Neuronal stem cell (in vitro differentiated cells): ENCODE data around the gene COL1A1.
A peak's percentile ranks its signal among the peaks of the same experiment; 100 is the strongest.

Source experiments
- DNase-seq: peaks from one replicate; pipeline ENCODE4 v3.0.0-alpha.2; 2013; ENCODE audit warnings: low spot score
- H2AFZ ChIP-seq: one replicate; pipeline ENCODE4 v1.6.1; 2013; ENCODE audit warnings: mild to moderate bottlenecking, low read length, inconsistent platforms
- H2AK5ac ChIP-seq: 2 replicates; pipeline ENCODE4 v1.6.1; 2013; ENCODE audit warnings: low read depth, mild to moderate bottlenecking, inconsistent platforms, low read length, moderate library complexity, mixed read lengths
- H2BK120ac ChIP-seq: 2 replicates; pipeline ENCODE4 v1.6.1; 2013; ENCODE audit warnings: low read depth, mild to moderate bottlenecking, inconsistent platforms, low read length, moderate library complexity, mixed read lengths
- H2BK12ac ChIP-seq: one replicate; pipeline ENCODE4 v1.6.1; 2013; ENCODE audit warnings: low read length, inconsistent platforms
- H2BK15ac ChIP-seq: 2 replicates; pipeline ENCODE4 v1.6.1; 2013; ENCODE audit warnings: mild to moderate bottlenecking, low read length, inconsistent platforms, mixed read lengths
- H2BK5ac ChIP-seq: one replicate; pipeline ENCODE4 v1.6.1; 2013; ENCODE audit warnings: inconsistent platforms, mild to moderate bottlenecking, low read length, moderate library complexity
- H3K14ac ChIP-seq: one replicate; pipeline ENCODE4 v1.6.1; 2013; ENCODE audit warnings: low read length, inconsistent platforms
- H3K18ac ChIP-seq: 2 replicates; pipeline ENCODE4 v1.6.1; 2013; ENCODE audit warnings: low read length, inconsistent platforms
- H3K23ac ChIP-seq: 2 replicates; pipeline ENCODE4 v1.6.1; 2013; ENCODE audit warnings: low read depth, mild to moderate bottlenecking, mixed read lengths, low read length, inconsistent platforms; ENCODE audit not compliant: poor library complexity
- H3K27ac ChIP-seq: replicated peaks from 3 replicates; pipeline ENCODE4 v1.5.1; 2013; ENCODE audit warnings: low read length, inconsistent platforms
- H3K27me3 ChIP-seq, 3 experiments: 2 replicates each; pipeline ENCODE4 v1.6.1; 2013; ENCODE audit warnings: low read length in 3 of 3, mild to moderate bottlenecking in 2 of 3, inconsistent platforms in 1 of 3, low read depth in 1 of 3, mixed read lengths in 1 of 3, moderate library complexity in 1 of 3; ENCODE audit not compliant: control insufficient read depth in 3 of 3, insufficient read depth in 3 of 3
- H3K36me3 ChIP-seq, 2 donors: replicated peaks in 1 of 2; 2 replicates each; pipeline ENCODE4 v1.6.1; 2013; ENCODE audit warnings: low read length in 2 of 2; ENCODE audit not compliant: control insufficient read depth in 2 of 2, insufficient read depth in 2 of 2
- H3K4ac ChIP-seq: 2 replicates; pipeline ENCODE4 v1.6.1; 2013; ENCODE audit warnings: inconsistent platforms, mild to moderate bottlenecking, low read length, moderate library complexity
- H3K4me1 ChIP-seq, 2 donors: 1 replicate in 1 of 2; 2 replicates in 1 of 2; pipeline ENCODE4 v1.6.1; 2013; ENCODE audit warnings: low read length in 2 of 2, low read depth in 1 of 2; ENCODE audit not compliant: control insufficient read depth in 2 of 2, insufficient read depth in 1 of 2
- H3K4me2 ChIP-seq: one replicate; pipeline ENCODE4 v1.6.1; 2013; ENCODE audit warnings: mild to moderate bottlenecking, low read length, inconsistent platforms; ENCODE audit not compliant: insufficient read depth, poor library complexity, severe bottlenecking
- H3K4me3 ChIP-seq, 2 donors: 2 replicates each; pipeline ENCODE4 v1.5.1; 2013; ENCODE audit warnings: low read length in 2 of 2, mild to moderate bottlenecking in 2 of 2, inconsistent platforms in 1 of 2, moderate library complexity in 1 of 2
- H3K79me1 ChIP-seq: one replicate; pipeline ENCODE4 v1.6.1; 2013; ENCODE audit warnings: low read depth, mild to moderate bottlenecking, inconsistent platforms, low read length, moderate library complexity
- H3K9ac ChIP-seq: one replicate; pipeline ENCODE4 v1.6.1; 2013; ENCODE audit warnings: mild to moderate bottlenecking, low read depth, low read length, inconsistent platforms; ENCODE audit not compliant: poor library complexity
- H3K9me3 ChIP-seq, 2 donors: replicated peaks in 1 of 2; 2 replicates each; pipeline versions ENCODE3 to v1.6.1; 2013; ENCODE audit warnings: low read length in 2 of 2, mild to moderate bottlenecking in 2 of 2, inconsistent platforms in 1 of 2, low read depth in 1 of 2, mixed read lengths in 1 of 2, moderate library complexity in 1 of 2; ENCODE audit not compliant: control insufficient read depth in 2 of 2, insufficient read depth in 1 of 2
- H4K8ac ChIP-seq: one replicate; pipeline ENCODE4 v1.6.1; 2013; ENCODE audit warnings: low read depth, mild to moderate bottlenecking, inconsistent platforms, low read length, moderate library complexity
- H4K91ac ChIP-seq: one replicate; pipeline ENCODE4 v1.6.1; 2013; ENCODE audit warnings: low read length, low read depth, mild to moderate bottlenecking, inconsistent platforms; ENCODE audit not compliant: poor library complexity
- WGBS, 2 donors: extraction: QIAGEN DNeasy Blood & Tissue Kit; methylation state at CpG; one replicate each; pipeline ENCODE4 v1.1.7; 2013; ENCODE audit warnings: missing lambda C conversion rate in 2 of 2, mixed read lengths in 1 of 2; ENCODE audit not compliant: insufficient read length in 2 of 2, insufficient replicate concordance in 1 of 2; ENCODE audit errors: extremely low coverage in 2 of 2; 5-methylcytosine and 5-hydroxymethylcytosine counted together

The COL1A1 gene

DNA sequence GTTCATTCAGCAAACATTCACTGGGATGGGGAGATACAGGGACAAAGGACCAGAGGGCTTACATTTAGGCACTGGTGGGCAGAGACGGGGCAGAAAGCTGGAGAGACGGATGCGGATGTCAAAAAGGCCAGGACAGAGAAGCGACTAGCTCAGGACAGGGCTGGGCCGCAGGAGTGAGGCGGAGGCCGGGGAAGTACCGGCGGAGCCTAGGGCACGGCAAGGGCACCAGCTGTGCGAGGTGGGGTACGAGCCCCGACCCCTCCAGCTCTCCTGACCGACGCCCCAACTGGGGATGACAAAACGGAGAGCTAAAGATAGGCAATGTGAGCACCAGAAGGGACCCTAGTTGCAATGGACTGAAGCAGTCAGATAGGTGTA lies 39.5 kb downstream of the COL1A1 start:
- DNase-seq, result no peak
- peak overlapping the region; percentile 86 for H2BK15ac ChIP-seq
- H4K8ac ChIP-seq, result peak overlapping the region; percentile 0
- no peak overlapping the region for H3K23ac ChIP-seq
- H3K18ac ChIP-seq, result peak overlapping the region; percentile 88
- peak overlapping the region; percentile 2 for H2BK12ac ChIP-seq
- H2BK5ac ChIP-seq, result no peak overlapping the region
- H3K9me3 ChIP-seq, result no peaks in the 10 kb centered on the region
- H3K4me3 ChIP-seq, result peak overlapping the region in 1 of 2 donors; percentile 26
- H3K27me3 ChIP-seq, result peaks cover 0 to under 1% (median 0%) of the 10 kb centered on the region in 3 experiments
- peak overlapping the region; percentile 69 for H3K4me2 ChIP-seq
- no peak overlapping the region for H3K27ac ChIP-seq
- H2BK120ac ChIP-seq, result peak overlapping the region; percentile 39
- peak overlapping the region; percentile 25 for H2AK5ac ChIP-seq
- H3K79me1 ChIP-seq, result no peaks in the 10 kb centered on the region
- H3K36me3 ChIP-seq, result no peaks in the 10 kb centered on the region
- peak overlapping the region; percentile 40 for H3K14ac ChIP-seq
- peak overlapping the region; percentile 16 for H3K9ac ChIP-seq
- WGBS, 2 donors, result no CpG with 5 or more reads among the region's 16 CpGs
- peaks cover 9 to 11% of the 10 kb centered on the region in 2 donors for H3K4me1 ChIP-seq
- H2AFZ ChIP-seq, result peak overlapping the region; percentile 90
- no peak overlapping the region for H3K4ac ChIP-seq
- H4K91ac ChIP-seq, result peak overlapping the region; percentile 48

DNA sequence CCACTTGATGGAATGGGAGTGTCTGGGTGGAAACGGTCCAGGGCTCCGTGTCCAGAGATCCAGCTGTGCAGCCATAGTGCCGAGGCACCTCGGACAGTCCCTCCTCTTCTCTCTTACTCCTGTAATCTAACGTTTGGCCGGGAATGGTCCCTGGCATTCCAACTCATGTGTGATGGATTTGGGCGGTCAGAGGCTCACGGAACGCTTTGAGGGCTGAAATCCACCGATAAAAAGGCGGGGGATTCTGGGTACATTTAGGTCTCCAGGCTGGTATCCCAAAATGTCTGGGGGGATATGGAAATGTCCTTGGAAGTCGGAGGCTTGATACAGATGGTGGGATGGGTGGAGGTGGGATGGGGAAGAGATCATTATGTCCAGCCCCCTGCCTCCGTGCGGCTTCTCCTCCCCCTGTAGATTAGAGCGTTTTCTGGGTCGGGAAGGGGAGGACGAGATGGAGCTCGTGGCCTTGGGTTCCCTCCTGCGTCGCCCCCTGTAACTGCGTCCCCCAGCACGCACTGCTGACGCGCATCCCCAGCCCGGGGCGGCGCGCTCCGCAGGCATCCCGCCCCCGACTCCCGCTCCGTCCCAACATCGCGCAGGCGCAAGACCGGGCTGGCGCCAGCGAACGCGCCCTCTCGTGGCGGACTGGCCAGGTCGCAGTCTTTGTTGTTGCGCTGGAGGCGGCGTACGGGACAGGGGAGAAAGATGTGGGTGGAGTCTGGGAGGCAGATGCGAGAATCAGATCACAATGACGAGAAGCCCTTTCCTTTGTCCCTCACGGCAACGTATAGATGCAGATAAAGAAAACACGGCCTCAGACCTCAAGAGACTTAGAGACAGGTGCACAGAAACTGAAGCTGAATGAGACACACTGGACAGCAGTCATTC lies 40.2 kb downstream of the COL1A1 start:
- Histone ChIP-seq H2BK15ac (peak overlapping the region; percentile 86), H2AK5ac (no peak overlapping the region), H2BK5ac (no peak overlapping the region), H3K79me1 (no peaks in the 10 kb centered on the region), H2AFZ (peak overlapping the region; percentile 90), H3K27ac (no peak overlapping the region), H4K91ac (peak overlapping the region; percentile 19), H3K9me3 (no peaks in the 10 kb centered on the region), H3K18ac (peak overlapping the region; percentile 88), H4K8ac (peak overlapping the region; percentile 0), H3K14ac (no peak overlapping the region), H3K4me1 (peaks cover 9 to 11% of the 10 kb centered on the region in 2 donors), H2BK12ac (peak overlapping the region; percentile 2), H3K27me3 (no peaks in the 10 kb centered on the region), H3K4ac (no peak overlapping the region), H3K4me2 (peak overlapping the region; percentile 69), H2BK120ac (no peak overlapping the region), H3K23ac (peak overlapping the region; percentile 36), H3K36me3 (no peaks in the 10 kb centered on the region), H3K4me3 (peak overlapping the region; percentile 50 to 74), H3K9ac (peak overlapping the region; percentile 82)
- DNase-seq, result peak; percentile 94
- no CpG with 5 or more reads among the region's 53 CpGs for WGBS, 2 donors

DNA sequence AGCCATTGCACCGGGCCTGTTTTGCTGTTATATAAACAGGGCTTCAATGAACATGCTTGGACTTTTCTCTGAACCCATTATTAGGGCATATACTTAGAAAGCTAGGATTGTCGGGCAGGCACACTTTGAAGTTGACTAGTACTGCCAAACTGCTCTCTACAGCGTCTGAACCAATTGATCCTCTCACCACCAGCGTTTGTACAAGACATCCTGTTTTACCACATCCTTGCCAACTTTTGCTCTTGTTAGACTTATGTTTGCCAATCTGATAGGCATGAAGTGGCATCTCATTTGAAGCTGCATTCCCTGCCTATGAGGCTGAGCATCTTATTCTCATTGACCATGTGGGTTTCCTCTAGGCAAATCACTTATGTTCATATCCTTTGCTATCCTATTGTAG lies 43.5 kb downstream of the COL1A1 start:
- no peak overlapping the region for H3K23ac ChIP-seq
- peaks cover 7 to 16% of the 10 kb centered on the region in 2 donors for H3K4me1 ChIP-seq
- DNase-seq, result no peak
- WGBS, 2 donors, result no CpG with 5 or more reads among the region's 4 CpGs
- H2BK5ac ChIP-seq, result no peak overlapping the region
- no peaks in the 10 kb centered on the region for H3K27me3 ChIP-seq
- H3K9me3 ChIP-seq, result no peaks in the 10 kb centered on the region
- no peak overlapping the region for H4K91ac ChIP-seq
- H3K4me2 ChIP-seq, result no peak overlapping the region
- H2BK12ac ChIP-seq, result no peak overlapping the region
- H2BK120ac ChIP-seq, result no peak overlapping the region
- H3K27ac ChIP-seq, result no peak overlapping the region
- no peak overlapping the region for H2AFZ ChIP-seq
- no peaks in the 10 kb centered on the region for H3K79me1 ChIP-seq
- H3K9ac ChIP-seq, result no peak overlapping the region
- H3K4me3 ChIP-seq, result no peak overlapping the region
- H3K36me3 ChIP-seq, result no peaks in the 10 kb centered on the region
- no peak overlapping the region for H3K14ac ChIP-seq
- H3K18ac ChIP-seq, result no peak overlapping the region
- H2AK5ac ChIP-seq, result no peak overlapping the region
- H4K8ac ChIP-seq, result no peak overlapping the region
- H2BK15ac ChIP-seq, result no peak overlapping the region
- H3K4ac ChIP-seq, result no peak overlapping the region

DNA sequence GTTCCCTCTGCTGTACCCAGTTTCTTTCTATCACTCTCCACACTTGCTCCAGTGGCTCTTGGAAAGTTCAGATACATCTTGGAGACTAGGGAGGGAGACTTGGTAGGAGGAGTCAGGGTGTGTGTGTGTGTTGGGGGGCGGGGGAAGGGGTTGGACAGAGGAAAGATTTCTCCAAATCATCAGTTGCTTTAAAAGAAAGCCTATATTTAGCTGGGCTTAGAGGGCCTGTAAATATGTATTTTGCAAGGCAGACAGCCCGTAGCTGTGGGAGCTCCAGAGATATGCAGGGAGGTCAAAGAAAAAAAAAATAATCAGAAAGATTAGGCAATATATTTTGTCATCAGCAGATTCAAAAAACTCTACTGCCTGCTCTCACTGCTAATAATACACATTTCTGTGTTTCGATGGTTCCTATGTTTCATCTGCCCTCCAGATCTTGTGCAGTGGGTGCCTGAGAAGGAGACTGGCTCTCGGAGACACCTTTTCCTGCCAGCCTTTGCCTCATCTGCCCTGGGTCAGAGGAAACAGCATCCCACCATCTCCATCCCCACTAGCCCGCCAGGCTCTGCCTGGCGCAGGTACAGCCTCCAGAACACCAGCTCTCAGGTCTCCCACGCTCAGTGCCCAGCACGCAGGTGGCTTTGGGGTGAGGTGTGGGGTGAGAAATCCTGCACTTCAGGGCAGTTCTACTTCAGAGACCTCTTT lies 46.2 kb downstream of the COL1A1 start:
- Histone ChIP-seq H2BK15ac (no peak overlapping the region), H3K4ac (no peak overlapping the region), H2AK5ac (no peak overlapping the region), H3K18ac (peak overlapping the region; percentile 7), H4K91ac (no peak overlapping the region), H3K14ac (no peak overlapping the region), H2BK120ac (no peak overlapping the region), H3K4me3 (no peak overlapping the region), H3K23ac (no peak overlapping the region), H4K8ac (no peak overlapping the region), H3K4me2 (no peak overlapping the region), H2BK5ac (no peak overlapping the region), H3K9ac (no peak overlapping the region), H2AFZ (peak overlapping the region; percentile 74), H2BK12ac (no peak overlapping the region), H3K79me1 (no peaks in the 10 kb centered on the region), H3K27me3 (no peaks in the 10 kb centered on the region), H3K27ac (no peak overlapping the region), H3K4me1 (peaks cover 5% of the 10 kb centered on the region in 2 donors), H3K36me3 (no peaks in the 10 kb centered on the region), H3K9me3 (no peaks in the 10 kb centered on the region)
- no CpG with 5 or more reads among the region's 8 CpGs for WGBS, 2 donors
- DNase-seq, result no peak
